Small intestine (tissue), 7 donors: Measurements from ENCODE around the gene PPP4R2. TPM values are rescaled to one million over a fixed set of nuclear protein-coding genes. Genes with fewer than 3 reads are reported as not detected.

Experiments used
- DNase-seq, 2 donors: peaks; one replicate each; pipeline versions ENCODE4 v3.0.0 to v3.0.0-alpha.2; 2013
- FAIRE-seq: peaks from 2 replicates; lab custom pipeline; 2012; peaks lifted over from hg19 to GRCh38; lab: Jason Lieb, UNC
- H3K27ac ChIP-seq, 3 donors: one replicate each; pipeline ENCODE4 v1.5.1; 2013; ENCODE audit warnings: low read length in 2 of 3, mild to moderate bottlenecking in 2 of 3, control low read depth in 1 of 3, inconsistent platforms in 1 of 3, low read depth in 1 of 3, moderate library complexity in 1 of 3
- H3K27me3 ChIP-seq, 3 donors: one replicate each; pipeline ENCODE4 v1.6.1; 2013; ENCODE audit warnings: low read length in 3 of 3, inconsistent platforms in 1 of 3; ENCODE audit not compliant: control insufficient read depth in 3 of 3, insufficient read depth in 3 of 3
- H3K36me3 ChIP-seq, 3 donors: one replicate each; pipeline ENCODE4 v1.6.1; 2013; ENCODE audit warnings: low read length in 3 of 3, inconsistent platforms in 1 of 3, low read depth in 1 of 3, mild to moderate bottlenecking in 1 of 3, moderate library complexity in 1 of 3; ENCODE audit not compliant: control insufficient read depth in 3 of 3, insufficient read depth in 2 of 3
- H3K4me1 ChIP-seq, 3 donors: one replicate each; pipeline ENCODE4 v1.6.1; 2013; ENCODE audit warnings: low read length in 2 of 3, inconsistent platforms in 1 of 3, low read depth in 1 of 3, mild to moderate bottlenecking in 1 of 3, moderate library complexity in 1 of 3; ENCODE audit not compliant: control insufficient read depth in 3 of 3, insufficient read depth in 2 of 3
- H3K4me3 ChIP-seq, 3 donors: one replicate each; pipeline ENCODE4 v1.5.1; 2013; ENCODE audit warnings: low read length in 3 of 3, control low read depth in 1 of 3, inconsistent platforms in 1 of 3, low read depth in 1 of 3, mild to moderate bottlenecking in 1 of 3, moderate library complexity in 1 of 3
- H3K9me3 ChIP-seq, 2 donors: one replicate each; pipeline ENCODE4 v1.6.1; 2013; ENCODE audit warnings: low read depth in 1 of 2, low read length in 1 of 2; ENCODE audit not compliant: control insufficient read depth in 2 of 2, insufficient read depth in 1 of 2
- WGBS, 3 donors: extraction: QIAGEN DNeasy Blood & Tissue Kit; methylation state at CpG; one replicate each; pipeline ENCODE4 v1.1.7; 2013; 5-methylcytosine and 5-hydroxymethylcytosine counted together
- polyA plus RNA-seq, 4 donors: library from polyadenylated mRNA; stranded (reverse) in 3 of 4; unstranded in 1 of 4; fragments of 200-250 nt in 3 of 4; fragments of 120-200 nt in 1 of 4; gene quantifications; one replicate each; pipeline versions ENCODE4 v1.2.1 to v1.2.3, GENCODE V29; 2013
- donor health status: healthy with polysubstance abuse.
- donor health status: control.
- donor health status: control.
- donor health status: Bipolar disorder and iron deficiency.
- donor health status: healthy.

The PPP4R2 gene
- polyA plus RNA-seq, 4 donors: 18.8 to 67.6 (median 24.1) TPM

GRCh38 chr3:73069775-73070444, 73.3 kb downstream of the PPP4R2 start:
- Histone ChIP-seq H3K27ac (no peak overlapping the region), H3K27me3 (no peaks in the 10 kb centered on the region), H3K4me1 (no peaks in the 10 kb centered on the region), H3K4me3 (no peak overlapping the region), H3K36me3 (peaks cover 0 to 3% (median 2%) of the 10 kb centered on the region in 3 donors), H3K9me3 (no peaks in the 10 kb centered on the region)
- DNase-seq (no peak), FAIRE-seq (no peak)
- WGBS, 3 donors: 86 to 93% (median 87%) methylated on average over 14 of the region's 14 CpGs

DNA sequence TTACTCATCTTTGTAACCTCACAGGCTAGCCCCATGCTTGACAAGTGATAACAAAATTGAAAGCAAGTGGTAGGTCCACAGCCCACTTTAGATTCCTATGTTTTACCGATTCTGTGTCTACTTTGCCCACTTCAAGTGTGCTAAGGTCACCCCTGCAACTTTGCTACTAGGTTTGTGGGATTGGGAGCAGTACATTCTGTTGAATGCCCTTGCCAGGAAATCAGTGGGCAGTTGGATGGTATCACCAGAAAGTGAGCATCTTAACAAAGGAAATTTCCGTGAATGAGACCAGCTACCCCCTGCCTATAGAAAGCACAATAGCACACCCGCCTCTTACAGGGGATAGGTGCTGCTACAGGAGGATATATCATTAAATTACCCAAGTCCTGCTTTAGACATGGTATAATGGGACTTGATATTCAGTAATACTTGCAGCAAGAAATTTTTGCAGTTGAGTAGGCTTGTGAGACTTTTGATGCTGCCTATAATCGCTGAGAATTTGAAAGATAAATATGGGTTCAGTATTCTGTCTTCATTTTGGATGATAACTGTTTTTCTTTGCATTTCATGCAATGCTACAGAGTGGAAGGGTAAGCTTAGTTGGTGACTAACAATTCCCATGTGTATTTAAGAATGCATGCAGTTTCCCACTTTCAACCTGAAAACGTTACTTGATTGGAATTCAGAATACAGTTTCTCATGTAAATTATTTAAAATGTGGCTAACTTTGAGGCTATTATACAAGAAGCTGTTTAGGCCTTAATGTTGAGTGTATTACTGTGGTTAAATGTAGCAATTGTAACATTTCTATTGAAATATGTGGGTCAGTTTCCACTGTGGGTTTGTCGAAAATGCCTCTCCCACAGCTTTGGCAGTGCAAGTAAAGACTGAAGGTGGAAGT, 74.3 kb downstream of the PPP4R2 start:
- Histone ChIP-seq H3K4me3 (no peak overlapping the region), H3K9me3 (no peaks in the 10 kb centered on the region), H3K27me3 (no peaks in the 10 kb centered on the region), H3K4me1 (no peaks in the 10 kb centered on the region), H3K27ac (no peak overlapping the region), H3K36me3 (peaks cover 0 to 3% (median 0%) of the 10 kb centered on the region in 3 donors)
- DNase-seq (no peak), FAIRE-seq (no peak)
- WGBS, 3 donors: 54 to 58% (median 58%) methylated on average over 6 of the region's 6 CpGs

DNA sequence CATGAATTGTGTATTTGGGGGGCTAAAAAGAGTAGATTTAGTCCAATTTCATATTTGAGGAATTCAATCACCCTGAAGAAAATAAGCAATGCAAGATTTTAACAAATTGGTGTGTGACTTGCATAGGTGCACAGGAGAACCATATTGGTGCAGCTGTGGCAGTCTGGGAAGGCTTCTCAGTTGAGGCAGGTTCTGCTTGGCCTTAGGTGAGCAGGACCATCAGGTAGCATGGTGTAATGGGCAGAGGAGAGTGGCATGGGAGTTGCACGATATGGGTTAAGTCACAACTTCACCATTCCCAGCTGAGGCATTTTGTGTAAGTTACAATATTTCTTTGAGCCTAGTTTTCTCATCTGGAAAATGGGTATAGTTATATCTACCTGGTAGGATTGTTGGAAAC, 75.3 kb downstream of the PPP4R2 start:
- Histone ChIP-seq H3K9me3 (no peaks in the 10 kb centered on the region), H3K27ac (no peak overlapping the region), H3K4me3 (no peak overlapping the region), H3K27me3 (no peaks in the 10 kb centered on the region), H3K36me3 (peaks cover 0 to 3% (median 0%) of the 10 kb centered on the region in 3 donors), H3K4me1 (no peaks in the 10 kb centered on the region)
- DNase-seq (no peak), FAIRE-seq (no peak)
- 90 to 100% (median 95%) methylated on average over 1 of the region's 1 CpG for WGBS, 3 donors

DNA sequence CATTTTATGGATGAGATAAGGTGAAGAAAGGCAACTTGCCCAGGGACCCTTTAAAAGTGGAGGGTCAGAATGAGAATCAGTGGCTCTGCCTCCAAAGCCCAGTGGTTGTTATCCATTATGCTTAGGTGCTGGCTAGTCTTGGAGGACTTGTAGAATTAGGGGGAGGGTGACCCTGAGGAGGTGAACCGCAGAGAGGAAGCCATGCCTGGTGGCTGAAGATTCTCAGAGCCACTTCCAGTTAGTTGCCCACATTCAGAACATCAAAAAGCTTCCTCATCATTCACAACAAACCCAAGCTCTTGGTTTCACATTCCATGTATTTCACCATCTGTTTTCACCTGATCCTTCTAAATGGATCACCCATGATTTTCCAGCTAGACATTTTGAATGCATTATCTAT, 76.0 kb downstream of the PPP4R2 start:
- DNase-seq (no peak), FAIRE-seq (no peak)
- no peak overlapping the region for H3K27ac ChIP-seq
- peaks cover 0 to 3% (median 0%) of the 10 kb centered on the region in 3 donors for H3K36me3 ChIP-seq
- H3K27me3 ChIP-seq: no peaks in the 10 kb centered on the region
- no peaks in the 10 kb centered on the region for H3K4me1 ChIP-seq
- H3K4me3 ChIP-seq: no peak overlapping the region
- no peaks in the 10 kb centered on the region for H3K9me3 ChIP-seq
- WGBS, 3 donors: 50 to 71% (median 50%) methylated on average over 1 of the region's 1 CpG

GRCh38 chr3:73073091-73073707, 76.6 kb downstream of the PPP4R2 start:
- WGBS, 3 donors: 38 to 60% (median 50%) methylated on average over 4 of the region's 4 CpGs
- no peak for FAIRE-seq

DNA sequence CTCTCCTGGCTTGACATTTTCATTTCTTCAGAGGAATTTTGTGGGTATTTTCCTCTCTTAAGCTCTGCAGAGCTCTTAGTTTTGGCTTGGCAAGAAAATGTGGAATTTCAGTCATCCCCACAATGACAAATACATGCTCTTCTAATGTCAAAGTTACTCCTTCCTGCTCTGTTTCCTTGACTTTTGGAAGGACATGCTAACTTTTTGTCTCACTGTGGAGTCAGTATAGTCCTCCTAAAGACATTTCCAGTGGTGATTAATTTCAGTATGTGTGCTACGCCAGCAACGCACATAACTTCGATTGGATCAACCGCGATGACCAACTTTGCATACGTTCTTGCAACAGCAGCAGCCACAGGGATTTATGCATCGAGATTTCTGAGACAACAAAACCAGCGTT, 78.2 kb downstream of the PPP4R2 start:
- Histone ChIP-seq H3K4me3 (no peak overlapping the region), H3K4me1 (no peaks in the 10 kb centered on the region), H3K36me3 (no peaks in the 10 kb centered on the region), H3K27me3 (no peaks in the 10 kb centered on the region), H3K27ac (no peak overlapping the region), H3K9me3 (no peaks in the 10 kb centered on the region)
- no peak for FAIRE-seq
- no peak for DNase-seq
- 81 to 87% (median 86%) methylated on average over 8 of the region's 8 CpGs for WGBS, 3 donors

More at GRCh38 chr3:73073091-73073707, 76.6 kb downstream of the PPP4R2 start:
- Histone ChIP-seq H3K36me3 (peaks cover 0 to 3% (median 0%) of the 10 kb centered on the region in 3 donors), H3K9me3 (no peaks in the 10 kb centered on the region), H3K27me3 (no peaks in the 10 kb centered on the region), H3K27ac (no peak overlapping the region), H3K4me3 (no peak overlapping the region), H3K4me1 (no peaks in the 10 kb centered on the region)
- no peak for DNase-seq

DNA sequence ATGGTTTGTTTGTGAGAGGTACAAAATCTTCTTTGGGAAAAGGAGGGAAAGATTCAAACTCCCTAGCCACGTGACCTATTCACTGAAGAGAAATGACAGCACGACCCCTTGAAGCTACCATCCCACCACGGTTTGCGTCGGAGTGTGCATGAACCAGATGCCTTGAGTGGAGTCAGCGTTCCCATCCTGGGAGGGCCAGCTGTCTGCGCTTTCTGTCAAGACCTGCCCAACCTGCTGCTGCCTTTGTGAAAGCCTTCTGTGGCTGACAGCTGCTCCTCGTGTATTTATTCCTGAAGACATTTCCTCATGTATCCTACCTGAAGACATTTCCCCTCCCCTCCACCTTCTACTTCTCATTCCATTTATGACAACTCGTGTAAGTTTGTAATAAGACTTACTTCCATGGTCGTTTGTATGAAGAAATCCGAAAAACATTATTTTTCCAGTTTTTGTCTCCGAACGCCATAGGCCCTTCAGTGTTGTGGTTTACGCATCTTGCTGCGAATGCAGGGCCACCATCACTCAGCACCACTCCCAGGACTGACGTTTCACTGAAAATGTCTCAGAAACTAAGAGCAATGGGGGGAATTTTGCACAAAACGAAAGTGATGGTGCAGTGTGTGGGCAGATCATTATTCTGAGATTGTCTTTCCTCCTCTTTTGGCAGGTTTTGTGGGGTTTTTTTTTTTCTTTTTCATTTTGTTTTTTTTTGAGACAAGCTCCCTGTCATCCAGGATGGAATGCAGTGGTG, 83.8 kb downstream of the PPP4R2 start:
- no peak overlapping the region for H3K4me3 ChIP-seq
- H3K4me1 ChIP-seq: no peaks in the 10 kb centered on the region
- H3K27me3 ChIP-seq: no peaks in the 10 kb centered on the region
- no peaks in the 10 kb centered on the region for H3K36me3 ChIP-seq
- no peak for FAIRE-seq
- H3K27ac ChIP-seq: no peak overlapping the region
- H3K9me3 ChIP-seq: no peaks in the 10 kb centered on the region
- WGBS, 3 donors: 77 to 80% (median 79%) methylated on average over 17 of the region's 17 CpGs
- DNase-seq: no peak

- DNase-seq (no peak), FAIRE-seq (no peak)
- Histone ChIP-seq H3K4me3 (no peak overlapping the region), H3K4me1 (no peaks in the 10 kb centered on the region), H3K27me3 (no peaks in the 10 kb centered on the region), H3K9me3 (no peaks in the 10 kb centered on the region), H3K27ac (no peak overlapping the region), H3K36me3 (no peaks in the 10 kb centered on the region)
- 93 to 96% (median 95%) methylated on average over 8 of the region's 8 CpGs for WGBS, 3 donors
These were observed 84.5 kb downstream of the PPP4R2 start for GRCh38 chr3:73081140-73081539.
